T47D (cell line): Measurements from ENCODE around the gene SYK.

Experiments used
- DNase-seq, 2 experiments: peaks; one replicate each; pipeline versions ENCODE4 v3.0.0 to v3.0.0-alpha.2; 2011 to 2012; ENCODE audit warnings: low read depth in 1 of 2, low spot score in 1 of 2
- JUND ChIP-seq: IDR thresholded peaks from 2 replicates; pipeline ENCODE4 v1.6.1; 2012; ENCODE audit warnings: low read depth
- in situ Hi-C: cut with HindIII; loops from 2 replicates; pipeline ENCODE4 v1.10.0; 2016; ENCODE audit warnings: low sequenced_read_pairs, low pct_unique_long_range_greater_than_20kb

The SYK gene

DNA sequence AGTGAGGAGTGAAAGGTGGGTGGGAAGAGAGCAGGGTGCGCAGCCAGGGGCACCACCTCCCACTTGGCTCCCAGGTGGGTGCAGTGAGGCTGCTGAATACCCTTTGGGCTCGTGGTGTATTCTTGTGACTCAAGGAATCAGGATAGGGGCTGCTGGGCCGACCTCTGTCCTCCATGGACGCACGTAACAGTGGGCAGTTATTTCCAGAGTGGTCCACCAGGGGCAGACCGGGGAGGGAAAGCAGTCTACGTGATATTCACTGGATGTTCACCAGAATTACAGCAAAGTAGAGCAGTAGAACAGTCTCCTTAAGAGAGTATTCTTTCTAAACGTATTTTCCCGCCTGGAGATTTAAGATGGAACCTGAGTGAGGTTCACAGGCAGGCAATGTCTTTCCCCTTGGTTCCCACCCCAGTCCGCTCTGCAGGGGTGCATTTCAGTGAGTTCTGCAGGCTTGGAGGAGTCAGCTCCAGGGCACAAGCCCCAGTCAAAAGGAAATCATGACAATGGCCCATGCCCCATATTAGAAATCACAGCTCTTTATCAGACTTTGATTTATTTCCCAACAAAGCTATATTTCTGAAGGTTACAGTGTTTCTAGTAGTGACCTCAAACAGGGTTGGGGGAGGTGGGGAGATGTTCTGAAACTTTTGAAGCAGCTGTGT, 88.7 kb downstream of the SYK start:
- no peak for DNase-seq
- TF ChIP-seq JUND: no peak
- in situ Hi-C loops: no loop called here

DNA sequence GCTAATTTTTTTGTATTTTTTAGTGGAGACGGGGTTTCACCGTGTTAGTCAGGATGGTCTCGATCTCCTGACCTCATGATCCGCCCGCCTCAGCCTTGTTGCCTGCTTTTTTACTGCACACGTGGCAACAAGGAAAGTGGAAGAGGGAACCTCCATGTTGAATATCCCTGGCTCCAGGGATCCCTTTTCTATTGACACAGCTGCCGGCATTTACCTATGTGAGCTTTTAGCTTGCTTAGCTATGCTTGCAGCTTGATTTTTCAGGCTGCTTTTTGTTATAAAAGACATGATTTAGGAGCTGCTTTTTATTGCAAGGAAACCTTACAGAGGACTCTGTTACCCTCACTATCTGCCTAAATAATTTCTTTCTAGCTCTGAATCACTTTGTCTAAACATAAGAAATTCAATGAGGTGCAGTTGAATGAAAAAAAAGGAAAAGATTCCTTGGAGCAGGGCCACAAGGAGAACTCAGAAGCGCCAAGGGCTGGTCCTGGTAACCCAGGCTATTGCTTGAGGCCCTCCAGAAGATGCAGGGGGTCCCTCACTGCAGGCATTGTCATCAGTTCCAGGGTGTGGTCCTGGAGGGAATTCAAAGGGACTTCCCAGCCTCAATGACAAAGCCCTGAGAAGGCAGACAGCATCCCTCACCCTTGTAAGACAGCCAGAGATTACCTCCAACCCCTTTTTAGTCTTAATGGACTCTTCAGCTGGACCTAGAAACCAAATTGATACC, 89.9 kb downstream of the SYK start:
- in situ Hi-C loops: no loop called here
- no peak for TF ChIP-seq JUND
- no peak for DNase-seq

DNA sequence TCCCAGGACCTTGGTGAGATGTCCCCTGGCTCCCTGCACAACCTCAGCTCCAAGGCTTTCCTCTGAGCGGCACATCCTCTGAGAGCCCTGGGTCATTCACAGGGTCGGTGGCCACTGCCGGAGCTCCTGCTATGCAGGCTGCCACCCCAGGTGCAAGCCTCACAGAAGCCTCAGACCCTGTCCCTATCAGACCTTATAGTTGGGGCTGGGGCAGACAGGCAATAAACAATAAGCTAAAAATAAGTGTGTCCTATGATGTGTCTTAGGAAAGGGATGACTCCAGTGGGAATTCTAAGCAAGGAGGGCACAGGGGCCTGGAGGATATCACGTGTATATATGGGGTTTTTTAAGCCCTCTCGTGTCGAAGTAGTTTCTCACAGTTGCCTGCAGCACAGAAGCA, 91.3 kb downstream of the SYK start:
- TF ChIP-seq JUND: no peak
- no peak for DNase-seq
- in situ Hi-C loops: no loop called here

DNA sequence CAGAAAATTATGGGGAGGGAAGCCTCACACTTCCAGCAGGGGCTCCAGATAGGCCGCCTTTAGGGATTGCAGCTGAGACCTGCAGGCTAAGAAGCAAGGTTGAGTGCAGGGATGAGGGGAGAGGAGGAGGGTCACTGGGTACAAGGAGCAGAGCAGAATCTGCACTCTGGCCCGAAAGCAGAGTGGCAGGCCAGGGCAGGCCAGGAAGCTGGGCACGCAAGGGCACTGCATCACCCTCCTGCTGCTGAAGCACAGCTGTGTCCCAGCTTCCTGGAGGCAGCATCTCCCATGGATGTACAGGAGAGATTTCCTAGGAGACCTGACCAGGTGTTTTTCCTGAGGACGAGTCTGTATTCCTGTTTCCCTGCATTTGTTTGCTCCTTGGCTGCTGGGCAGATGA, 92.1 kb downstream of the SYK start:
- in situ Hi-C loops: no loop called here
- no peak for DNase-seq
- no peak for TF ChIP-seq JUND

DNA sequence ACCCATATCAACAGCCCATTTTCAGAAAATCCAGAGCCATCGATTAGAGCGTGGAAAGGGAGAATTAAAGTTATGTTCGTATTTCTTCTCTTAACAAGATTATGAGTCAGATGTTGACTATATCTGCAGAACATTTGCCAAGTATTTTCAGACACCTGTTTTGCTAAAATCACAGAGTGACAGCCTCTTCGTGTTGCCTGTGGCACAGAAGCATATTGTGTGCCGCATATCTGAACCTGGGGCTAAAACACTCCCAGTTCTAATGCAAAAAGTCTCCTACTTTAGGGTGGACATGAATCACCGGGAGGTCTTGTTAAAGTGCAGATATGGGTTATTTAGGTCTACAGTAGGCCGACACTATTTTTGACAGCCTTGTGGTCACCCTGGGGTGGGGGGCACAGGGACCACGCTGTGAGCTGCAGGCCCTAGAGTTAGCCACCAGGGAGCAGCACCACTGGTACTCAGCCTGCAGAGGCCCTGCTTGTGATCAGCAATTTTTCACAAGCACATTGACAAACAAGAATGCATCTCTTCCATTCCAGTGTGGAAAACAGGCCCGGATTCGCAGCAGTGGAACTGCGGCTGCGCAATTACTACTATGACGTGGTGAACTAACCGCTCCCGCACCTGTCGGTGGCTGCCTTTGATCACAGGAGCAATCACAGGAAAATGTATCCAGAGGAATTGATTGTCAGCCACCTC, 93.5 kb downstream of the SYK start:
- TF ChIP-seq JUND: no peak
- DNase-seq: no peak
- in situ Hi-C loops: no loop called here

DNA sequence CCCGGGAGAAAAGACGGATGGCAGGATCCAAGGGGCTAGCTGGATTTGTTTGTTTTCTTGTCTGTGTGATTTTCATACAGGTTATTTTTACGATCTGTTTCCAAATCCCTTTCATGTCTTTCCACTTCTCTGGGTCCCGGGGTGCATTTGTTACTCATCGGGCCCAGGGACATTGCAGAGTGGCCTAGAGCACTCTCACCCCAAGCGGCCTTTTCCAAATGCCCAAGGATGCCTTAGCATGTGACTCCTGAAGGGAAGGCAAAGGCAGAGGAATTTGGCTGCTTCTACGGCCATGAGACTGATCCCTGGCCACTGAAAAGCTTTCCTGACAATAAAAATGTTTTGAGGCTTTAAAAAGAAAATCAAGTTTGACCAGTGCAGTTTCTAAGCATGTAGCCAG, 94.2 kb downstream of the SYK start:
- DNase-seq: no peak
- in situ Hi-C loops: no loop called here
- no peak for TF ChIP-seq JUND

DNA sequence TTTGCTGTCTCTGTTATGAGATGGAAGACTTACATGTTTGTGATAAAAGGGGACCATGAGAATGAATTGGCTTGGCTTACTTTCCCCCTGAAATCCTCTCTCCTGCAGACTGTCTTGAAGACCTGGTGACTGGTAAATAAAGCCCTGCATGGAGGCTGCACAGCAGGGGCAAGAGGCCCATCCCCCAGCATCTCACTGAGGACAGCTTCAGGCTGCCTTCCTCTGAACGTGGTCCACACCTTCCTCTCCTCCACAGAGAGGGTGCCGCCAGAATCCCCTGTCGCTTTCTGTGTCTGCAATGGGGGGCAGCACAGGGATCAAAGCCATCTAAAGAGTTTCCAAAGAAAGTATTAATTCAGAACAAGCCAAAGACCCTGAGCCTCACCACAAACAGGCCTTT, 94.6 kb downstream of the SYK start:
- TF ChIP-seq JUND: no peak

DNA sequence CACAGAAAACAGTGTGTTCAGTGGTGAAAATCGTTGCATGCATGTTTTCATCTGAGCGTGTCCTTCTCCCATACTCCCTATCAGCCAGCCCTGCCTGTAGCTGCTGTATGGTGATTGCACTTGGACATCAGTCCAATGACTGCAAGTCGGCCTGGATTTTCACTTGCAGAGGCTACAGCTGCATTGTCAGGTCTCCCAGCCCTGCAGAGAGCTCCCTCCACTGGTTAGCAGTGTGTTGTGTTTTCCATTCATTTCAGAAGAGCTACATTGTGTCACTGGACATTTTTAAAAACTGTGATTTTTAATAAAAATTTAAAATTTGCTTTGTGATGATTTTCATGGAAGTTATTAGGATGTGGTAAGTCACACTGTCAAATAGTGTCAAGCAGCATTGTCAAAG, 96.6 kb downstream of the SYK start:
- no peak for DNase-seq
- TF ChIP-seq JUND: no peak
- in situ Hi-C loops: no loop called here

More for the DNA sequence above, 94.6 kb downstream of the SYK start:
- in situ Hi-C loops: no loop called here
- no peak for DNase-seq

DNA sequence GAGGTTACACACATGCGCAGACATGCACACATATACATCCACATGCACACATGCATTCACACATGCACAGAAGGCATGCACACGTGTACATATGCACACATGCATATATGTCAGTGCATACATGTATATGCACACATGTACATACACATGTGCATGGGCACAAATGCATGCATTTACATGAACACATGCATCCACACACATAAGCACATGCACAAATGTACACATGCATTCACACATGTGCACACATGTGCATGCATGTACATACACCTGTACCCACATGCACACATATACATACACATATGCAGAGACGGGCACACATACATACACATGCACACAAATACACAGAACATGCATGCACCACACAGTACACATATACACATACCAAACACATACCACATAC, 97.7 kb downstream of the SYK start:
- no peak for TF ChIP-seq JUND
- in situ Hi-C loops: no loop called here

DNA sequence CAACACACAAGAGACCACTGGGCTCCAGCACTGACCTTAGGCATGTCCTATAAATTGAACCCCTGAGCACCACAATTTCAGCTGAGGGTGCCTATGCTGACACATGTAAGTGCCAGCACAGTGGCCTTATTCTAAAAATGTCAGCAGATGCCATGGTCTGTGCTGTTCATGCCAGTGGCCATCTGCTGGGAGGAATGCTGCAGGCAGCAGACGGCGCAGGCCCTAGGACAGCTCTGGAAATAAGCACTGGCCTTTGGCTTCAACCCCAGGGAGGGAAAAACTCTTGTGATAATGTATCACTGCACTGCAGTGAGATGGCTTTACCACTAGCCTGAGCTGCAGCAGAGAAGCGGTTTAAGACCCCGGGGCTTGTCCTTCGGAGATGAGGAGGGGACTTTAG, 98.5 kb downstream of the SYK start:
- DNase-seq: no peak
- no peak for TF ChIP-seq JUND
- in situ Hi-C loops: no loop called here

More for the DNA sequence above, 97.7 kb downstream of the SYK start:
- DNase-seq: no peak

DNA sequence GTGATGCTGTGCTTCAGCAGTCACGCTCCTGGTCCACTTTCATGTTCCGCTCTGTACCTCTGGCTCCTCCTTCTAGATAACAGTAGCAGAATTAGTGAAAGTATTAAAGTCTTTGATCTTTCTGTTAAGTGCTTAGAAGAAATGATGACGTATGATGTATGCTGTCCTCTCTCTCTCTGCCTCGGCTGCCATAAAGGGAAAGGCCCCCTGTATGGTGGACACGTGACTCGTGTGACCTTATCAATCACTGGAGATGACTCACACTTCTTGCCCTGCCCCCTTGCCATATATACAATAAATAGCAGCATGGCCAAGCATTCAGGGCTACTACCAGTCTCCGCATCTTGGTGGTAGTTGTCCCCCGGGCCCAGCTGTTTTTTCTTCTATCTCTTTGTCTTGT, 100.3 kb downstream of the SYK start:
- in situ Hi-C loops: no loop called here
- TF ChIP-seq JUND: no peak
- no peak for DNase-seq

DNA sequence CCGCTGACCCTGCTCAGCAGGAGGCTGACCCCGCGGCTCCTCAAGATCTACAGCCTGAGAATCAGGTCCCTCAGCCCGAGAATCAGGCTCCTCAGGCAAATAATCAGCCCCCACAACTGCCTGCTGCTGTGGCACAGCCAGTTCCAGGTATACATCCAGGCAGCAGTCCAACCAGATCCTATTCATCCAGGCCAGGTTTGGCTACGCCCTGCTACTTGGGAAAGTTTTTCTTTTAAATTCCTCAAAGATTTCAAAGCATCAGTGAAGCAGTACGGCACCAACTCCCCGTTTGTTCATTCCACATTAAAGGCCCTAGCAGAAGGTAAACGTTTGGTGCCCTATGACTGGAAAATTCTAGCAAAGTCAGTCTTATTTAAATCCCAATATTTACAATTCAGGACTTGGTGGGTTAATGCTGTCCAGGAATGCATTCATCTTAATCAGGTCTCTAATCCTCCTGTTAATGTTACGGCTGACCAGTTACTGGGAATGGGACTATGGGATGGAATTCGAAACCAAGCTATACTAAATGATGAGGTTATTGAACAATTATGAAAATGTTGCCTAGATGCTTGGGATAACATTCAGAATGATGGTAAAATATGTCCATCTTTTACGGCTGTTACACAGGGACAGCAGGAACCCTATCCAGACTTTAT, 102.3 kb downstream of the SYK start:
- in situ Hi-C loops: no loop called here
- DNase-seq: no peak
- no peak for TF ChIP-seq JUND
